H9 (cell line): ENCODE measurements around the gene NRM. TPM values are rescaled to one million over a fixed set of nuclear protein-coding genes. Genes with fewer than 3 reads are reported as not detected.
A peak's percentile ranks its signal among the peaks of the same experiment; 100 is the strongest.

Experiments used
- DNase-seq: peaks from one replicate; pipeline ENCODE4 v3.0.0-alpha.2; 2017
- H2AFZ ChIP-seq: one replicate; pipeline ENCODE4 v1.6.1; 2013; ENCODE audit warnings: mild to moderate bottlenecking, low read length, control low read depth, moderate library complexity
- H2AK5ac ChIP-seq: 2 replicates; pipeline ENCODE4 v1.6.1; 2013; ENCODE audit warnings: low read length, control low read depth, mixed read lengths; ENCODE audit not compliant: insufficient read length
- H2BK120ac ChIP-seq: one replicate; pipeline ENCODE4 v1.6.1; 2013; ENCODE audit warnings: low read depth, mild to moderate bottlenecking, low read length, control low read depth, inconsistent platforms; ENCODE audit not compliant: poor library complexity, severe bottlenecking
- H2BK12ac ChIP-seq: 2 replicates; pipeline ENCODE4 v1.6.1; 2013; ENCODE audit warnings: low read length, control low read depth, mixed read lengths, low read depth; ENCODE audit not compliant: insufficient read length
- H2BK15ac ChIP-seq: 2 replicates; pipeline ENCODE4 v1.6.1; 2013; ENCODE audit warnings: low read depth, low read length, control low read depth
- H2BK20ac ChIP-seq: one replicate; pipeline ENCODE4 v1.6.1; 2013; ENCODE audit warnings: low read depth, mild to moderate bottlenecking, low read length, control low read depth, inconsistent platforms; ENCODE audit not compliant: poor library complexity, severe bottlenecking
- H2BK5ac ChIP-seq: 2 replicates; pipeline ENCODE4 v1.6.1; 2013; ENCODE audit warnings: low read length, control low read depth, mixed read lengths; ENCODE audit not compliant: insufficient read length
- H3K14ac ChIP-seq: 2 replicates; pipeline ENCODE4 v1.6.1; 2013; ENCODE audit warnings: low read length, control low read depth; ENCODE audit not compliant: insufficient read depth
- H3K18ac ChIP-seq: 2 replicates; pipeline ENCODE4 v1.6.1; 2013; ENCODE audit warnings: low read depth, mild to moderate bottlenecking, mixed read lengths, low read length, control low read depth; ENCODE audit not compliant: insufficient read length
- H3K23ac ChIP-seq: 2 replicates; pipeline ENCODE4 v1.6.1; 2013; ENCODE audit warnings: low read length, control low read depth, mixed read lengths, low read depth; ENCODE audit not compliant: insufficient read length
- H3K23me2 ChIP-seq: 2 replicates; pipeline ENCODE4 v1.6.1; 2013; ENCODE audit warnings: low read depth, mild to moderate bottlenecking, mixed read lengths, low read length, control low read depth; ENCODE audit not compliant: insufficient read length, poor library complexity, severe bottlenecking
- H3K27ac ChIP-seq: 2 replicates; pipeline ENCODE4 v1.5.1; 2013; ENCODE audit warnings: low read length, control low read depth, mixed read lengths, low read depth; ENCODE audit not compliant: insufficient read length
- H3K27me3 ChIP-seq: 2 replicates; pipeline ENCODE4 v1.6.1; 2013; ENCODE audit warnings: low read length, control low read depth, inconsistent platforms; ENCODE audit not compliant: insufficient read depth
- H3K4ac ChIP-seq: 2 replicates; pipeline ENCODE4 v1.6.1; 2013; ENCODE audit warnings: low read depth, mild to moderate bottlenecking, control low read depth, inconsistent platforms, low read length, moderate library complexity
- H3K4me1 ChIP-seq: 2 replicates; pipeline ENCODE4 v1.6.1; 2013; ENCODE audit warnings: low read length, control low read depth, inconsistent platforms; ENCODE audit not compliant: insufficient read depth
- H3K4me2 ChIP-seq: 2 replicates; pipeline ENCODE4 v1.6.1; 2013; ENCODE audit warnings: low read length, control low read depth, mixed read lengths; ENCODE audit not compliant: insufficient read length, insufficient read depth
- H3K56ac ChIP-seq: 2 replicates; pipeline ENCODE4 v1.6.1; 2013; ENCODE audit warnings: low read depth, mild to moderate bottlenecking, mixed read lengths, low read length, control low read depth; ENCODE audit not compliant: insufficient read length
- H3K79me1 ChIP-seq: 2 replicates; pipeline ENCODE4 v1.6.1; 2013; ENCODE audit warnings: low read depth, mild to moderate bottlenecking, moderate library complexity, low read length, control low read depth, inconsistent platforms; ENCODE audit not compliant: insufficient read depth, poor library complexity, severe bottlenecking
- H3K79me2 ChIP-seq: 2 replicates; pipeline ENCODE4 v1.6.1; 2013; ENCODE audit warnings: low read length, control low read depth, inconsistent platforms; ENCODE audit not compliant: insufficient read depth
- H3K9ac ChIP-seq: 2 replicates; pipeline ENCODE4 v1.6.1; 2013; ENCODE audit warnings: low read length, control low read depth, mixed read lengths; ENCODE audit not compliant: insufficient read length; ENCODE audit errors: extremely low read depth
- H3K9me3 ChIP-seq: one replicate; pipeline ENCODE4 v1.6.1; 2013; ENCODE audit warnings: low read depth, low read length, inconsistent platforms; ENCODE audit not compliant: control insufficient read depth
- H3T11ph ChIP-seq: one replicate; pipeline ENCODE4 v1.6.1; 2013; ENCODE audit warnings: mild to moderate bottlenecking, low read length, control low read depth, inconsistent platforms
- H4K20me1 ChIP-seq: one replicate; pipeline ENCODE4 v1.6.1; 2013; ENCODE audit not compliant: control insufficient read depth, insufficient read length, insufficient read depth
- H4K5ac ChIP-seq: 2 replicates; pipeline ENCODE4 v1.6.1; 2013; ENCODE audit warnings: low read depth, mild to moderate bottlenecking, mixed read lengths, low read length, control low read depth; ENCODE audit not compliant: insufficient read length
- H4K8ac ChIP-seq: replicated peaks from 2 replicates; pipeline ENCODE4 v1.6.1; 2013; ENCODE audit warnings: low read length, control low read depth, mixed read lengths, low read depth; ENCODE audit not compliant: insufficient read length
- H4K91ac ChIP-seq: 2 replicates; pipeline ENCODE4 v1.6.1; 2013; ENCODE audit warnings: low read depth, mild to moderate bottlenecking, moderate library complexity, mixed read lengths, low read length, control low read depth; ENCODE audit not compliant: insufficient read length
- H3K27ac Mint-ChIP-seq, 3 experiments: 2 replicates in 2 of 3; 3 replicates in 1 of 3; pipeline ENCODE4 v1.8.0; 2020 to 2021; ENCODE audit warnings: mixed read lengths in 3 of 3, mild to moderate bottlenecking in 1 of 3, moderate library complexity in 1 of 3
- H3K27me3 Mint-ChIP-seq: 2 replicates; pipeline ENCODE4 v1.8.0; 2021; ENCODE audit warnings: low read depth, mild to moderate bottlenecking, moderate library complexity, mixed read lengths
- H3K36me3 Mint-ChIP-seq, 3 experiments: 2 replicates in 2 of 3; 3 replicates in 1 of 3; pipeline ENCODE4 v1.8.0; 2020 to 2021; ENCODE audit warnings: low read depth in 3 of 3, mixed read lengths in 3 of 3; ENCODE audit not compliant: insufficient read depth in 1 of 3
- H3K4me1 Mint-ChIP-seq, 2 experiments: 2 replicates each; pipeline ENCODE4 v1.8.0; 2020; ENCODE audit warnings: mixed read lengths in 2 of 2
- H3K4me3 Mint-ChIP-seq, 2 experiments: 2 replicates in 1 of 2; 3 replicates in 1 of 2; pipeline ENCODE4 v1.8.0; 2020 to 2021; ENCODE audit warnings: mild to moderate bottlenecking in 2 of 2, mixed read lengths in 2 of 2, moderate library complexity in 1 of 2
- H3K9me3 Mint-ChIP-seq, 2 experiments: 2 replicates in 1 of 2; 3 replicates in 1 of 2; pipeline ENCODE4 v1.8.0; 2020; ENCODE audit warnings: mild to moderate bottlenecking in 2 of 2, mixed read lengths in 2 of 2, moderate library complexity in 1 of 2
- CTCF ChIP-seq: fragments of 200-600 bp; sonication (generic); conservative IDR thresholded peaks from 3 replicates; pipeline ENCODE4 v1.8.0; 2021; ENCODE audit warnings: antibody characterized with exemption, mild to moderate bottlenecking
- WGBS: extraction: QIAGEN DNeasy Blood & Tissue Kit; methylation state at CpG from one replicate; pipeline ENCODE4 v1.1.7; 2013; ENCODE audit warnings: missing lambda C conversion rate, low lambda C conversion rate, mixed read lengths; ENCODE audit not compliant: insufficient read length; ENCODE audit errors: extremely low coverage; 5-methylcytosine and 5-hydroxymethylcytosine counted together
- total RNA-seq: library from RNA; stranded (reverse); gene quantifications from 2 replicates; pipeline ENCODE4 v1.2.1, GENCODE V29; 2021

The NRM gene
- total RNA-seq, 1 experiment from 2014 or later, result 36.5 TPM

- WGBS, result no CpG with 5 or more reads among the region's 2 CpGs
- Mint-ChIP-seq H3K27me3 (peaks cover 3% of the 10 kb centered on the region; the same call in 1 of the 2 replicates), H3K4me1 (peaks cover 69 to 73% of the 10 kb centered on the region in 2 experiments), H3K4me3 (peak overlapping the region; percentile 35 to 73), H3K27ac (peak overlapping the region in 2 of 3 experiments; percentile 6 to 36; a peak in 4 of 7 replicates), H3K36me3 (peaks cover 7 to 24% (median 19%) of the 10 kb centered on the region in 3 experiments; a peak in 6 of 7 replicates), H3K9me3 (no peaks in the 10 kb centered on the region; a peak in 1 of 5 replicates)
- H4K20me1 ChIP-seq, result no peaks in the 10 kb centered on the region
- no peak overlapping the region for H2BK12ac ChIP-seq
- H3K23ac ChIP-seq, result no peak overlapping the region
- no peaks in the 10 kb centered on the region for H3K79me1 ChIP-seq
- H3K27me3 ChIP-seq, result no peaks in the 10 kb centered on the region
- no peak overlapping the region for H3K9ac ChIP-seq
- H3K23me2 ChIP-seq, result peaks cover 22% of the 10 kb centered on the region
- no peak overlapping the region for H3K56ac ChIP-seq
- no peak overlapping the region for H2BK120ac ChIP-seq
- H2BK15ac ChIP-seq, result no peak overlapping the region
- no peak for TF ChIP-seq CTCF
- no peak overlapping the region for H2AK5ac ChIP-seq
- no peak overlapping the region for H4K91ac ChIP-seq
- H2AFZ ChIP-seq, result no peak overlapping the region
- no peak overlapping the region for H2BK5ac ChIP-seq
- no peak overlapping the region for H3K4ac ChIP-seq
- H3K9me3 ChIP-seq, result no peaks in the 10 kb centered on the region
- no peak overlapping the region for H3K27ac ChIP-seq
- peak overlapping the region; percentile 40 for H3K4me2 ChIP-seq
- peaks cover 14% of the 10 kb centered on the region; the same call in 1 of the 2 replicates for H3K4me1 ChIP-seq
- no peak overlapping the region for H4K8ac ChIP-seq
- no peak overlapping the region for H3K14ac ChIP-seq
- no peak overlapping the region for H3K18ac ChIP-seq
- H3K79me2 ChIP-seq, result peaks cover 2% of the 10 kb centered on the region; the same call in 1 of the 2 replicates
- no peak overlapping the region for H3T11ph ChIP-seq
- H2BK20ac ChIP-seq, result no peak overlapping the region
- H4K5ac ChIP-seq, result no peak overlapping the region
- DNase-seq, result no peak
These were observed 6.8 kb downstream of the NRM start for GRCh38 chr6:30683980-30684338.
